ENCODE measurements around the gene PALMD. TPM values are rescaled to one million over a fixed set of nuclear protein-coding genes. Genes with fewer than 3 reads are reported as not detected.

The PALMD gene
- polyA plus RNA-seq, 1 donor, result 4.6 TPM

DNA sequence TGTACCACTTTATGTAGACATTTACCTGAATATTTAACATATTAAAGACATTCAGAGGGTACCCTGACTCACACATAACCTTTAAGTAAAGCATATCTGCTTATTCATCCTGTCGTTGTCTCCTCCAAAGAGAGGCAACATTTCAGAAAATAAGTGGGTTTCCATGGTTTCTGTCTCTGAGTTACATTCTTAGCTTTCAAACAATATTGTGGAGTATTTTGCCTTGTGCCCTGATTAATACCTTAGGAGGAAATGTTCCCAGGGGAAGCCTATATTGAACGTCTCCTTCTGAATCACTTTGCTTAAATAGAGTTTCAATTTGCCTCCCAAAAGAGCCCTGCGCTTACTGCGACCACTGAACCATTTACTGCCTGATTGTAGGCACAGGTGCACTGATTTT lies 26.1 kb downstream of the PALMD start:
- H3K9me3 ChIP-seq (ENCODE audit: control insufficient read depth, low read depth, low read length), result no peaks in the 10 kb centered on the region
- WGBS (ENCODE audit: insufficient coverage, low lambda C conversion rate), result 80% methylated on average over 1 of the region's 4 CpGs
- no peak overlapping the region for H3K4me3 ChIP-seq (ENCODE audit: low read length)
- H3K27ac ChIP-seq (ENCODE audit: low read length), result no peak overlapping the region
- H3K4me1 ChIP-seq (ENCODE audit: control insufficient read depth, insufficient read depth, low read length), result no peaks in the 10 kb centered on the region
- no peaks in the 10 kb centered on the region for H3K36me3 ChIP-seq (ENCODE audit: control insufficient read depth, insufficient read depth, low read length)
- DNase-seq, result no peak
- no peaks in the 10 kb centered on the region for H3K27me3 ChIP-seq (ENCODE audit: control insufficient read depth, insufficient read depth, low read length)

GRCh38 chr1:99672530-99673213 lies 26.8 kb downstream of the PALMD start:
- no peak for DNase-seq
- H3K36me3 ChIP-seq (ENCODE audit: control insufficient read depth, insufficient read depth, low read length), result no peaks in the 10 kb centered on the region
- H3K27me3 ChIP-seq (ENCODE audit: control insufficient read depth, insufficient read depth, low read length), result no peaks in the 10 kb centered on the region
- H3K4me3 ChIP-seq (ENCODE audit: low read length), result no peak overlapping the region
- H3K27ac ChIP-seq (ENCODE audit: low read length), result no peak overlapping the region
- H3K9me3 ChIP-seq (ENCODE audit: control insufficient read depth, low read depth, low read length), result no peaks in the 10 kb centered on the region
- WGBS (ENCODE audit: insufficient coverage, low lambda C conversion rate), result 100% methylated on average over 1 of the region's 6 CpGs
- H3K4me1 ChIP-seq (ENCODE audit: control insufficient read depth, insufficient read depth, low read length), result no peaks in the 10 kb centered on the region

GRCh38 chr1:99673315-99673714 lies 27.4 kb downstream of the PALMD start:
- no peak for DNase-seq
- no peak overlapping the region for H3K27ac ChIP-seq (ENCODE audit: low read length)
- no peaks in the 10 kb centered on the region for H3K27me3 ChIP-seq (ENCODE audit: control insufficient read depth, insufficient read depth, low read length)
- no peaks in the 10 kb centered on the region for H3K4me1 ChIP-seq (ENCODE audit: control insufficient read depth, insufficient read depth, low read length)
- 92% methylated on average over 2 of the region's 5 CpGs for WGBS (ENCODE audit: insufficient coverage, low lambda C conversion rate)
- H3K9me3 ChIP-seq (ENCODE audit: control insufficient read depth, low read depth, low read length), result no peaks in the 10 kb centered on the region
- no peak overlapping the region for H3K4me3 ChIP-seq (ENCODE audit: low read length)
- H3K36me3 ChIP-seq (ENCODE audit: control insufficient read depth, insufficient read depth, low read length), result no peaks in the 10 kb centered on the region

GRCh38 chr1:99674115-99675064 lies 28.5 kb downstream of the PALMD start:
- Histone ChIP-seq H3K4me3 (ENCODE audit: low read length) (no peak overlapping the region), H3K27me3 (ENCODE audit: control insufficient read depth, insufficient read depth, low read length) (no peaks in the 10 kb centered on the region), H3K9me3 (ENCODE audit: control insufficient read depth, low read depth, low read length) (no peaks in the 10 kb centered on the region), H3K36me3 (ENCODE audit: control insufficient read depth, insufficient read depth, low read length) (no peaks in the 10 kb centered on the region), H3K4me1 (ENCODE audit: control insufficient read depth, insufficient read depth, low read length) (no peaks in the 10 kb centered on the region), H3K27ac (ENCODE audit: low read length) (no peak overlapping the region)
- no peak for DNase-seq
- WGBS (ENCODE audit: insufficient coverage, low lambda C conversion rate), result 38% methylated on average over 3 of the region's 6 CpGs

DNA sequence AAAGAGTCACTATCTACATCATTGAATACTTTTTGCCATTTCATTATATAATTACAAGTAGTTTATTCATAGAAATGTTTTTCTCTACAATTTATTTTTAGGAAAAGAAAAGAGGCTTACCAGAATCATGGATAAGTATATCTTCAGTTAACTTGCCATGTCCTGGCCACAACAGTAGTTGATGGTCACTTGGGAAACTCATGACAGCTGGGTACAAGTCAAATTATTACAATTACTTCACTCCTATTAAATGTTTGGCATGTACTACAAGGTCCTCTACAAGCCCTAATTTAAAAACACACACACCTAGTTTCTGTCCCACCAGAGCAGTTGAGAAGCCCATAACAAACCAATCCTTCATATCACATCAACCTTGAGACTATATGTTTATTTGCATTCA lies 29.4 kb downstream of the PALMD start:
- Histone ChIP-seq H3K9me3 (ENCODE audit: control insufficient read depth, low read depth, low read length) (no peaks in the 10 kb centered on the region), H3K4me3 (ENCODE audit: low read length) (no peak overlapping the region), H3K4me1 (ENCODE audit: control insufficient read depth, insufficient read depth, low read length) (no peaks in the 10 kb centered on the region), H3K27me3 (ENCODE audit: control insufficient read depth, insufficient read depth, low read length) (no peaks in the 10 kb centered on the region), H3K36me3 (ENCODE audit: control insufficient read depth, insufficient read depth, low read length) (no peaks in the 10 kb centered on the region), H3K27ac (ENCODE audit: low read length) (no peak overlapping the region)
- no peak for DNase-seq

DNA sequence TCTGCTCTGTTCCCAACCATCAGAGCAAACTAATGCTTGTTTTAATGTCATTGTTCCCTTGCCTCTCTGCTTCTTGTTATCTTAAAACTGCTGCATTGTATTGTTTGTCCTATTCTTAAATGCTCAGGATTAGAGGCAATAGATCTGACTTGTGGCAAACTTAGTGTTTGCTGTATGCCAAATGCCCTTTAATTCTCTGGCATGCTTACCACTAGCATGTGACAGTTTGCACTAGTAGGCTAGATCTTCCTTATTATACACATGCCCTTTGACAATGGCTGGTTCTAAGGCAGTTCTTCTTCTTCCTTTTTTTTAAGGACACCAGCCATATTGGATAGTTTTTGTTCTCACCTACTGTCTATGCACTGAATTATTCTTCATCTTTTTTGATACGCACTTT lies 30.1 kb downstream of the PALMD start:
- Histone ChIP-seq H3K9me3 (ENCODE audit: control insufficient read depth, low read depth, low read length) (no peaks in the 10 kb centered on the region), H3K27me3 (ENCODE audit: control insufficient read depth, insufficient read depth, low read length) (no peaks in the 10 kb centered on the region), H3K4me3 (ENCODE audit: low read length) (no peak overlapping the region), H3K36me3 (ENCODE audit: control insufficient read depth, insufficient read depth, low read length) (no peaks in the 10 kb centered on the region), H3K4me1 (ENCODE audit: control insufficient read depth, insufficient read depth, low read length) (no peaks in the 10 kb centered on the region), H3K27ac (ENCODE audit: low read length) (no peak overlapping the region)
- no peak for DNase-seq
- no CpG with 5 or more reads among the region's 1 CpG for WGBS (ENCODE audit: insufficient coverage, low lambda C conversion rate)

DNA sequence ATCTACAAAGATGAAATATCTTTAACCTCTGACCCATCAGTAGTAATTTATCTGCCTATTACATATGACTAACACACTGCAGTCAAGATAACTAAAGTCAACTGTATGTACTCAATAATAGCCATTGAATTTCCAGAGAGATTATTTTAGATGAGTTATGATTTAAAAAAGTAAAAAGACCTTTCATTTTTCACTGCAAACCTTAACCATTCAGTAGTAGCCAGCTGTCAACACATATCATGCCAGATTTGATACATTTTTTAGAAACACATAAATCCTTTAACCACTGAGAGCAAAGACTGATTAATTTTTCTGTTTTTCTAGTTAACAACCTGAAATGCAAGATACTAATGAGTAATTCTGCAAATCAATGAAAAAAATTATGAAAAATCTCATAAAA lies 31.0 kb downstream of the PALMD start:
- Histone ChIP-seq H3K36me3 (ENCODE audit: control insufficient read depth, insufficient read depth, low read length) (no peaks in the 10 kb centered on the region), H3K27ac (ENCODE audit: low read length) (no peak overlapping the region), H3K4me1 (ENCODE audit: control insufficient read depth, insufficient read depth, low read length) (no peaks in the 10 kb centered on the region), H3K4me3 (ENCODE audit: low read length) (no peak overlapping the region), H3K27me3 (ENCODE audit: control insufficient read depth, insufficient read depth, low read length) (no peaks in the 10 kb centered on the region), H3K9me3 (ENCODE audit: control insufficient read depth, low read depth, low read length) (no peaks in the 10 kb centered on the region)
- DNase-seq, result no peak

GRCh38 chr1:99677416-99677815 lies 31.5 kb downstream of the PALMD start:
- Histone ChIP-seq H3K27ac (ENCODE audit: low read length) (no peak overlapping the region), H3K27me3 (ENCODE audit: control insufficient read depth, insufficient read depth, low read length) (no peaks in the 10 kb centered on the region), H3K36me3 (ENCODE audit: control insufficient read depth, insufficient read depth, low read length) (no peaks in the 10 kb centered on the region), H3K9me3 (ENCODE audit: control insufficient read depth, low read depth, low read length) (no peaks in the 10 kb centered on the region), H3K4me1 (ENCODE audit: control insufficient read depth, insufficient read depth, low read length) (no peaks in the 10 kb centered on the region), H3K4me3 (ENCODE audit: low read length) (no peak overlapping the region)
- WGBS (ENCODE audit: insufficient coverage, low lambda C conversion rate), result no CpG with 5 or more reads among the region's 2 CpGs
- DNase-seq, result no peak

DNA sequence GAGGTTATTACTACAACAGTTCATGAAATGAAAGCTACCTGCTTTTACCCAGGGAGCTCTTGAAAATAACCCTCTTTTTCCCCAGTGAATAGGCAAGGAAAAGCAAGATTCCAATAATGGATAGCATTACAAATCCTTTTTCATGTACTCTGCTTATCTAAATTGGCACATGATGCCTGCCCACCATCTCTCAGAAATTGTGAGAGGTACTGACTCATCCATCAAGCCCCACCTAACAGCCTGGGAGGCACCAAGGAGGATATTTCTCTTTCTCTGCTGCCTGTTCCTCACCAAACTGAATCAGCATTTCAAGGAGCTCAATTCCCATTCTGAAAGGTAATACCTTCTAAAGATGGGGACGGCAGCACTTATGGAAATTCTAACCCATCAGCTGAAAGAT lies 34.4 kb downstream of the PALMD start:
- Histone ChIP-seq H3K36me3 (ENCODE audit: control insufficient read depth, insufficient read depth, low read length) (no peaks in the 10 kb centered on the region), H3K4me1 (ENCODE audit: control insufficient read depth, insufficient read depth, low read length) (no peaks in the 10 kb centered on the region), H3K9me3 (ENCODE audit: control insufficient read depth, low read depth, low read length) (no peaks in the 10 kb centered on the region), H3K27me3 (ENCODE audit: control insufficient read depth, insufficient read depth, low read length) (no peaks in the 10 kb centered on the region), H3K4me3 (ENCODE audit: low read length) (no peak overlapping the region), H3K27ac (ENCODE audit: low read length) (no peak overlapping the region)
- DNase-seq, result no peak
- WGBS (ENCODE audit: insufficient coverage, low lambda C conversion rate), result no CpG with 5 or more reads among the region's 1 CpG

DNA sequence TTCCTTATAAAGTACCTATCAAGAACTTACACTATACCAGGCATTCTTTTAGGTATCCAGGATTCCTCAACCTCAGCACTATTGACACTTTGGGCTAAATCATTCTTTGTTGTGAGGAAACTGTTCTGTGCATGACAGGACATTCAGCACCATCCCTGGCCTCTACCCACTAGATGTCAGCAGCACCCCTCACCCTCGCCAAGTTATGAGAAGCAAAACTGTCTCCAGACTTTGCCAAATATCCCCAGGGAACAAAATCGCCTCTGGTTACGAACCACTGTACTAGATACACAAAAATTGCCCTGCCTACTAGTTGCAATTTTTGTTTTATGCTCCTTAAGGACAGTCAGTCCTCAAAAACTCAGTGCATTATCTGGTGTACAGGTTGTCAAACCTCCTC lies 35.7 kb downstream of the PALMD start:
- Histone ChIP-seq H3K36me3 (ENCODE audit: control insufficient read depth, insufficient read depth, low read length) (no peaks in the 10 kb centered on the region), H3K27ac (ENCODE audit: low read length) (no peak overlapping the region), H3K9me3 (ENCODE audit: control insufficient read depth, low read depth, low read length) (no peaks in the 10 kb centered on the region), H3K4me3 (ENCODE audit: low read length) (no peak overlapping the region), H3K27me3 (ENCODE audit: control insufficient read depth, insufficient read depth, low read length) (no peaks in the 10 kb centered on the region), H3K4me1 (ENCODE audit: control insufficient read depth, insufficient read depth, low read length) (no peaks in the 10 kb centered on the region)
- no peak for DNase-seq
- no CpG with 5 or more reads among the region's 3 CpGs for WGBS (ENCODE audit: insufficient coverage, low lambda C conversion rate)
